Pancreas (tissue), 10 donors: ENCODE data around the gene SPTBN1. TPM values are rescaled to one million over a fixed set of nuclear protein-coding genes. Genes with fewer than 3 reads are reported as not detected.
A peak's percentile ranks its signal among the peaks of the same experiment; 100 is the strongest.

Experiments
- ATAC-seq, 4 donors: fragments of 200-7000 bp; cut with Tn5 transposase; one replicate each; pipeline versions ENCODE4 v1.8.0 to v1.9.1; 2020; ENCODE audit warnings: mild to moderate bottlenecking in 4 of 4, moderate library complexity in 4 of 4
- DNase-seq, 6 donors: peaks; one replicate each; pipeline ENCODE4 v3.0.0-alpha.2; 2020
- FAIRE-seq: peaks from 2 replicates; lab custom pipeline; 2012; peaks lifted over from hg19 to GRCh38; lab: Jason Lieb, UNC
- H3K27ac ChIP-seq, 4 donors: fragments of 200-600 bp; sonication (generic); 1 replicate in 3 of 4; 2 replicates in 1 of 4; pipeline versions ENCODE4 v1.5.0 to v1.8.0; 2020
- H3K27me3 ChIP-seq, 4 donors: fragments of 200-600 bp; one replicate each; pipeline ENCODE4 v1.8.0; 2021
- H3K36me3 ChIP-seq, 3 donors: fragments of 200-600 bp; sonication (generic) in 1 of 3; one replicate each; pipeline versions ENCODE4 v1.5.0 to v1.8.0; 2020 to 2021
- H3K4me1 ChIP-seq, 3 donors: fragments of 200-600 bp; one replicate each; pipeline ENCODE4 v1.8.0; 2021
- H3K4me3 ChIP-seq, 4 donors: fragments of 200-600 bp; sonication (generic) in 2 of 4; one replicate each; pipeline versions ENCODE4 v1.5.0 to v1.8.0; 2020 to 2021
- H3K9me3 ChIP-seq, 4 donors: fragments of 200-600 bp; one replicate each; pipeline ENCODE4 v1.8.0; 2021
- CTCF ChIP-seq, 4 donors: fragments of 200-600 bp; sonication (generic) in 3 of 4; IDR thresholded peaks; one replicate each; pipeline versions ENCODE4 v1.5.0 to v1.8.0; 2021; ENCODE audit warnings: antibody characterized with exemption in 4 of 4
- WGBS, 2 donors: extraction: QIAGEN DNeasy Blood & Tissue Kit; methylation state at CpG; one replicate each; pipeline ENCODE4 v1.1.7; 2013; 5-methylcytosine and 5-hydroxymethylcytosine counted together
- intact Hi-C, 3 donors: fragments of 100-400 bp; cut with DNase I; formaldehyde crosslinking; loops; one replicate each; pipeline versions ENCODE4 v1.11.1 to v1.14.2; 2022
- polyA plus RNA-seq, 2 donors: library from polyadenylated mRNA; stranded (reverse); fragments of 200-250 nt; gene quantifications; one replicate each; pipeline ENCODE4 v1.2.3, GENCODE V29; 2013
- total RNA-seq, 6 donors: library from RNA; stranded (reverse); fragmentation: NEBNext Ultra II Directional in 4 of 6; extraction: Animal tissue kit (Norgen Biotek cat#: 25700) in 4 of 6; gene quantifications; one replicate each; pipeline versions ENCODE4 v1.2.1 to v1.2.4, GENCODE V29; 2021 to 2023
- donor health status: healthy with polysubstance abuse.
- donor health status: DM: no; HTN: no; CAD: no; lungs with moderate emphysema.
- donor health status: DM: no; HTN: no; CAD: no.
- donor health status: control.
- donor health status: control.
- donor health status: Bipolar disorder and iron deficiency.
- donor health status: DM: yes; HTN: yes; CAD: no.
- donor health status: DM: no; HTN: no; CAD: no.
- donor health status: DM: no; HTN: no; CAD: no.
- donor health status: DM: yes; HTN: yes; CAD: no.

SPTBN1 gene
- total and polyA plus RNA-seq, 8 donors, result 43.8 to 192 (median 84.4) TPM

DNA sequence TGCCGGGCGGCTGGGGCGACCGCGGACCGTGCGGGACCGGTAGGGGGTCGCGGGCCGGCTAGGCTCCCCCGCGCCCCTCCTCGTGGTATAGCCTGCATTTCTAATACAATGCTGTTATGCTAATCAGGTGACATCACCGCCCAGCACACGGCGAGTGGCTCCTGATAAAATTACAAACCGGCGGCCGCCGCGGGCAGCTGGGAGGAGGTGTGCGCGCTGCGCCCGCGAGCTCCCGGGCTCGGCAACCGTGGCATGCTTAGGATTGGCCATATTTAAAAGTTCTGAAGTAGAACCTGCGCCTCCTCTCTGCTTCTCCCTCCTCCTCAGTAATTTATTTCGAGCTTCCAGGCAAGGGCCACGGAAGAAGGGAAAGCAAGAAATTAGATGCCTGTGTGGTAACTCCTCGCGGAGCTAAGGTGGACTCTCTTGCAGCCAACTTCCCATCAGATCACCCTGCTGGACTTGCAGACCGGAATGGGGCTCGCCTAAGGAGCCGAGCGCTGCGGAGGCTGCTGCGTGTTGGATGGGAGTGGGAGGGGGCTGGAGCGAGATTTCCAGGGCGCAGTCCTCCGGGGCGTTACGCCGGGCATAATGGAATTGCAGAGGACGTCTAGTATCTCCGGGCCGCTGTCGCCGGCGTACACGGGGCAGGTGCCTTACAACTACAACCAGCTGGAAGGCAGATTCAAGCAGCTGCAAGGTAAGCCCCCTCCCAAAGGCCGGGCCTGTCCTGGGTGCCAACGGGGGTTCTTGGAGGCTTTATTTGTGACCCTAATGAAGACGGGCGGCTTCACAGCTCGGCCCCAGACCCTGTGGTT lies 102.3 kb downstream of the SPTBN1 start:
- no peak for TF ChIP-seq CTCF (IDR thresholded peaks at IDR 0.05)
- FAIRE-seq (no peak), DNase-seq (peak; percentile 77 to 89 (median 80)), ATAC-seq (peak; percentile 75 to 86 (median 85))
- Histone ChIP-seq H3K36me3 (no peaks in the 10 kb centered on the region), H3K27ac (peak overlapping the region; percentile 96 to 99 (median 98)), H3K4me1 (peaks cover 4 to 27% (median 15%) of the 10 kb centered on the region in 3 donors), H3K27me3 (no peaks in the 10 kb centered on the region), H3K9me3 (no peaks in the 10 kb centered on the region), H3K4me3 (peak overlapping the region; percentile 42 to 72 (median 58))
- WGBS, 2 donors, result 1 to 3% methylated on average over 59 of the region's 59 CpGs
- intact Hi-C loops, result no loop called here

DNA sequence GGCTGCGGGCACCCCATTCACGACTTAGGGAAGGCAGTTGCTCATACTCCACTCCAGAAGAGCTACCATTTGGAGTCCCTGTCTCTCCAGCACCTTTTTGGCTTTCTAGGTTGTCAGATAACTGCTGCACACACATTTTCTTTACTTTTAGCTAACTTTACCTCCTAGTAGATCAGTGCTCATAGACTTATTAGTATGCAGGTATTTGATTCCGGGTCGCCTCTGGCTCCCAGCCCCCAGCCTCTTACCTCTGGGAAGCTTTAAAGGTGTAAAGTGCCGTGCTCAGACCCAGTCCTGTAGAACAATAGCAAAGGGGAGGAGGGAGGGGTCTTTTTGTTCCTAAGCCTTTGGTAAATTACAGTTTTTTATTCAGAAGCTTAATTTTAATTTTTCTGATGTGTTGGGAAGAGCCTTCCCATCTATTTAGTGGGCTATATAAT lies 102.9 kb downstream of the SPTBN1 start:
- peak overlapping the region; percentile 96 to 99 (median 98) for H3K27ac ChIP-seq
- H3K4me3 ChIP-seq, result peak overlapping the region; percentile 42 to 72 (median 58)
- intact Hi-C loops, result no loop called here
- peaks cover 4 to 30% (median 15%) of the 10 kb centered on the region in 3 donors for H3K4me1 ChIP-seq
- no peaks in the 10 kb centered on the region for H3K9me3 ChIP-seq
- TF ChIP-seq CTCF (IDR thresholded peaks at IDR 0.05), result no peak
- H3K36me3 ChIP-seq, result no peaks in the 10 kb centered on the region
- DNase-seq, result no peak
- 2 to 5% methylated on average over 5 of the region's 5 CpGs for WGBS, 2 donors
- no peaks in the 10 kb centered on the region for H3K27me3 ChIP-seq
- peak; percentile 28 to 43 (median 41) for ATAC-seq
- FAIRE-seq, result no peak

DNA sequence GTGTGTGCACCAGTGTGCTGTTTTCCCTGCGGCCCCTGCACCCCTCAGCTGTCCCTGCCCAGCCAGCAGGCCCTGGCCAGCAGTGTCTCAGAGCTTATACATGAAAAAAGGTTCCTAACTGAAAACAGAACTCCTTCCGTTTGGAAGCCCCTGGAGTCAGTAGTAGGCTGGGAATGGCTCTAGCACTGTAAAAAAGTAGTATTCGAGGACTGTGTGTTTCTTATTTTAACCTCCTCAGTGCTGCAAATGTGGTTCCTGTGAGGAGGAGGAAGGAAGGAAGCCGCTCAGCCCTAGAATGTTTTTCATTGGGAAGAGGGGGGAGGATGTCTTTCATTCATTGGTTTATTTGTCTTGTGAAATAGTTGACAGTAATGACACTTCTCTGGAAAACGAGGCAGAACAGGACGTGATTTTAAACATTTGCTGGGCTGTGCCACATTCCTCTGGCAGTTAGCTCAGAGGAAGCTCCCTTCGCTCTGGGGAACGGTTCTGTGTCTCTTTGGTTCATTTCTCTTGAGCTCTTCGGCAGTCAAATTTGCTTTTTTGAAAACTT lies 103.5 kb downstream of the SPTBN1 start:
- intact Hi-C loops, result no loop called here
- Histone ChIP-seq H3K27ac (peak overlapping the region; percentile 96 to 99 (median 98)), H3K27me3 (no peaks in the 10 kb centered on the region), H3K36me3 (no peaks in the 10 kb centered on the region), H3K9me3 (no peaks in the 10 kb centered on the region), H3K4me1 (peaks cover 4 to 35% (median 20%) of the 10 kb centered on the region in 3 donors), H3K4me3 (peak overlapping the region; percentile 42 to 72 (median 58))
- peak; percentile 16 to 44 (median 29) for ATAC-seq
- no peak for TF ChIP-seq CTCF (IDR thresholded peaks at IDR 0.05)
- WGBS, 2 donors, result 1 to 2% methylated on average over 9 of the region's 9 CpGs
- peak in 1 of 6 donors; percentile 43 for DNase-seq
- no peak for FAIRE-seq

GRCh38 chr2:54560146-54560881 lies 104.2 kb downstream of the SPTBN1 start:
- 1 to 2% methylated on average over 19 of the region's 19 CpGs for WGBS, 2 donors
- Histone ChIP-seq H3K36me3 (no peaks in the 10 kb centered on the region), H3K9me3 (no peaks in the 10 kb centered on the region), H3K27ac (peak overlapping the region; percentile 96 to 99 (median 98)), H3K27me3 (no peaks in the 10 kb centered on the region), H3K4me1 (peaks cover 4 to 38% (median 23%) of the 10 kb centered on the region in 3 donors), H3K4me3 (peak overlapping the region; percentile 42 to 72 (median 58))
- no peak for TF ChIP-seq CTCF (IDR thresholded peaks at IDR 0.05)
- ATAC-seq, result peak in 2 of 4 donors; percentile 23 to 32
- no peak for FAIRE-seq
- DNase-seq, result peak in 1 of 6 donors; percentile 47
- intact Hi-C loops, result no loop called here
